B cell (primary cell): ENCODE measurements around the gene CHPF2. TPM values are rescaled to one million over a fixed set of nuclear protein-coding genes. Genes with fewer than 3 reads are reported as not detected.

Experiments used
- ATAC-seq: fragments of 200-7000 bp; cut with Tn5 transposase; one replicate; pipeline ENCODE4 v1.10.0; 2021; ENCODE audit warnings: low read depth, mild to moderate bottlenecking, moderate number of reproducible peaks, moderate library complexity
- CTCF ChIA-PET: fragments of 350-600 bp; sonication (Branson Sonifier 250); formaldehyde crosslinking; loops from one replicate; lab custom pipeline; 2021; ENCODE audit warnings: antibody characterized with exemption, inconsistent platforms; lab: Charles Lee
- POLR2A ChIA-PET: fragments of 350-600 bp; sonication (Branson Sonifier 250); formaldehyde crosslinking; loops from one replicate; lab custom pipeline; 2021; ENCODE audit warnings: antibody characterized with exemption; lab: Charles Lee
- DNase-seq: peaks from one replicate; pipeline ENCODE4 v3.0.0; 2013
- H2AFZ ChIP-seq: 2 replicates; pipeline ENCODE4 v1.6.1; 2012; ENCODE audit warnings: mild to moderate bottlenecking, low read depth, low read length; ENCODE audit not compliant: insufficient read depth, poor library complexity, severe bottlenecking
- H3K27ac ChIP-seq, 2 donors: 1 replicate in 1 of 2; 2 replicates in 1 of 2; pipeline ENCODE4 v1.5.1; 2012 to 2013; ENCODE audit warnings: low read length in 2 of 2, mild to moderate bottlenecking in 2 of 2, moderate library complexity in 1 of 2
- H3K27me3 ChIP-seq, 4 experiments: fragments of 200-600 bp in 1 of 4; sonication (generic) in 1 of 4; replicated peaks in 1 of 4; 1 replicate in 2 of 4; 2 replicates in 2 of 4; pipeline versions ENCODE4 v1.6.1 to v1.7.0; 2013 to 2016; ENCODE audit warnings: low read length in 3 of 4, mild to moderate bottlenecking in 2 of 4, mixed read lengths in 1 of 4, moderate library complexity in 1 of 4; ENCODE audit not compliant: insufficient read depth in 4 of 4, control insufficient read depth in 3 of 4; ENCODE audit errors: control extremely low read depth in 1 of 4
- H3K36me3 ChIP-seq, 2 experiments: replicated peaks in 1 of 2; 1 replicate in 1 of 2; 2 replicates in 1 of 2; pipeline versions ENCODE4 v1.6.1 to v1.7.1; 2013; ENCODE audit warnings: low read length in 1 of 2; ENCODE audit not compliant: insufficient read depth in 2 of 2, control insufficient read depth in 1 of 2; ENCODE audit errors: control extremely low read depth in 1 of 2, extremely low read depth in 1 of 2
- H3K4me1 ChIP-seq, 2 donors: fragments of 200-600 bp in 1 of 2; sonication (generic) in 1 of 2; 1 replicate in 1 of 2; 2 replicates in 1 of 2; pipeline versions ENCODE4 v1.5.1 to v1.6.1; 2013 to 2017; ENCODE audit warnings: low read length in 2 of 2; ENCODE audit not compliant: control insufficient read depth in 2 of 2, insufficient read depth in 2 of 2
- H3K4me2 ChIP-seq: replicated peaks from 2 replicates; pipeline ENCODE3; 2012; ENCODE audit warnings: mild to moderate bottlenecking, low read depth, low read length; ENCODE audit not compliant: poor library complexity, severe bottlenecking
- H3K4me3 ChIP-seq, 5 experiments: fragments of 200-600 bp in 1 of 5; sonication (generic) in 1 of 5; 1 replicate in 3 of 5; 2 replicates in 2 of 5; pipeline versions ENCODE4 v1.5.1 to v1.7.0; 2011 to 2016; ENCODE audit warnings: low read length in 4 of 5, mild to moderate bottlenecking in 4 of 5, low read depth in 2 of 5, control low read depth in 1 of 5, moderate library complexity in 1 of 5; ENCODE audit not compliant: insufficient read depth in 1 of 5; ENCODE audit errors: control extremely low read depth in 1 of 5, extremely low read depth in 1 of 5
- H3K79me2 ChIP-seq: fragments of 200-600 bp; sonication (generic); one replicate; pipeline ENCODE4 v1.6.0; 2016; ENCODE audit warnings: low read length; ENCODE audit not compliant: control insufficient read depth, insufficient read depth
- H3K9ac ChIP-seq: fragments of 200-600 bp; sonication (generic); 2 replicates; pipeline ENCODE4 v1.6.1; 2017; ENCODE audit warnings: mild to moderate bottlenecking, low read length, moderate library complexity
- H3K9me3 ChIP-seq, 3 donors: one replicate each; pipeline versions ENCODE4 v1.6.1 to v1.7.1; 2013; ENCODE audit warnings: low read length in 2 of 3; ENCODE audit not compliant: control insufficient read depth in 2 of 3, insufficient read depth in 1 of 3; ENCODE audit errors: control extremely low read depth in 1 of 3
- H4K20me1 ChIP-seq: 2 replicates; pipeline ENCODE4 v1.6.0; 2012; ENCODE audit warnings: mild to moderate bottlenecking, low read length; ENCODE audit not compliant: insufficient read depth, control insufficient read depth, poor library complexity, severe bottlenecking
- H3K27ac Mint-ChIP-seq: one replicate; pipeline ENCODE4 v1.8.0; 2021; ENCODE audit warnings: mixed read lengths
- H3K27me3 Mint-ChIP-seq: one replicate; pipeline ENCODE4 v1.8.0; 2021; ENCODE audit warnings: mixed read lengths
- H3K4me1 Mint-ChIP-seq: one replicate; pipeline ENCODE4 v1.8.0; 2021; ENCODE audit warnings: mixed read lengths
- H3K4me3 Mint-ChIP-seq: one replicate; pipeline ENCODE4 v1.8.0; 2021; ENCODE audit warnings: mixed read lengths
- H3K9me3 Mint-ChIP-seq: one replicate; pipeline ENCODE4 v1.8.0; 2022; ENCODE audit warnings: mixed read lengths; ENCODE audit not compliant: insufficient read depth
- EZH2 ChIP-seq: IDR thresholded peaks from 2 replicates; pipeline ENCODE4 v1.6.1; 2012; ENCODE audit warnings: borderline replicate concordance, low read depth, mild to moderate bottlenecking, moderate library complexity, low read length; ENCODE audit not compliant: insufficient read depth, poor library complexity, severe bottlenecking
- WGBS: methylation state at CpG from one replicate; pipeline ENCODE4 v1.1.5; 2013; ENCODE audit warnings: missing lambda C conversion rate; ENCODE audit not compliant: insufficient coverage; 5-methylcytosine and 5-hydroxymethylcytosine counted together
- intact Hi-C: fragments of 100-400 bp; cut with micrococcal nuclease; formaldehyde crosslinking; loops from one replicate; pipeline ENCODE4 v1.10.0; 2022
- polyA plus RNA-seq: library from polyadenylated mRNA; depleted of rRNA; stranded (reverse); fragments of >200 nt; gene quantifications from 2 replicates; pipeline ENCODE4 v1.2.3, GENCODE V29; 2012
- total RNA-seq, 2 donors: library from RNA; stranded (reverse); fragments of 120-200 nt in 1 of 2; gene quantifications; 1 replicate in 1 of 2; 2 replicates in 1 of 2; pipeline versions ENCODE4 v1.2.3 to v1.2.4, GENCODE V29; 2013 to 2022
- TF ChIP-seq, protein P1 (sequence below): fragments of 200-600 bp; IDR thresholded peaks from one replicate; pipeline ENCODE4 v1.8.0; 2022; ENCODE audit warnings: antibody characterized with exemption, mild to moderate bottlenecking

The CHPF2 gene
- total and polyA plus RNA-seq, 2 donors (not counting 1 experiment from before 2014, with no cell fraction given): 39.4 to 39.9 TPM

DNA sequence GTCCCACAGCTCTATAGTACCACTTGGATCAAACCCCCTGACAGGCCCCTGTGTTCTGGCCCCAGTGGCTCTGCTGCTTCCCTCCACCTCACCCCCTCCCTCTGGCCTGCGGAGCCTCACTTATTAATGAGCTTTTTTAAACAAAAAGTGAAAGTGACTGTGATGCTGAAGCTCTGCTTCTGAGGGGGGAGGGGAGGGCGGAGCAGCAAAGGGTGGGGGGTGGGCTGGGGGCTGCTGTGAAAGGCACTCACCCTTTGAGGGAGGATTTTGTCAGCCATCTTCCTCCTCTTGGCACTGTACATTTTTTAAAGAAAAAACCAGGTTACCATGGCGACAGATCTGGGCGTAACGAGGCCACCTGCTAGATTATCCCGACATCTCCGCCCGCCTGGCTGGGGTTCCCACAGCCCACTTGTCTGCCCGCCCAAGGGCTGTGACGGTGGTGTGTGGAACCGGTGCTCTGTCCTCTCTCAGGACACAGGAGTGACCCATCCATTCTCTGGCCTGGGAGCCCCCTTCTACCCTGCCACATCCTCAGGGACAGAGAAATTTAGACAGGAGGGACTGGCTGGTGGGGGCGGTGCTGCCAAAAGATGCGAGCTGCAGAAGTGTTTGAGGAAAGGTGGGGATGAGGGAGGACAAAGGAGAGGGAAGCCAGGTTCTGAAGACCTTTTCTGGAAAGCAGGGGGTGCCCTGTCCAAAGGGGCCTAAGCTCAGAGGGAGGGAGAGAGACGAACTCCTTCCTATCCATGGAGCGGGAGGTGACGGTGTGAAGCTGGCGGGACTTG, 11.3 kb downstream of the CHPF2 start:
- Histone ChIP-seq H3K9ac (peak overlapping the region; percentile 59), H4K20me1 (peaks cover 15% of the 10 kb centered on the region), H3K9me3 (peaks cover 0 to 19% (median 0%) of the 10 kb centered on the region in 3 donors), H3K27ac (no peak overlapping the region), H2AFZ (peak overlapping the region; percentile 64), H3K79me2 (no peaks in the 10 kb centered on the region), H3K27me3 (peaks cover 0 to 38% (median 17%) of the 10 kb centered on the region in 4 experiments), H3K4me1 (peaks cover 41 to 44% of the 10 kb centered on the region in 2 donors), H3K4me3 (peak overlapping the region in 4 of 5 experiments; percentile 13 to 69 (median 42)), H3K36me3 (peaks cover 0 to 3% of the 10 kb centered on the region in 2 experiments), H3K4me2 (peak overlapping the region; percentile 99)
- Mint-ChIP-seq H3K4me3 (peak overlapping the region; percentile 81), H3K27ac (peak overlapping the region; percentile 38), H3K4me1 (peaks cover 38% of the 10 kb centered on the region), H3K27me3 (peaks cover 7% of the 10 kb centered on the region), H3K9me3 (no peaks in the 10 kb centered on the region)
- CTCF ChIA-PET: interaction anchor here (0.8 to 4.2 kb wide), 11 partner anchors 9 to 125 kb away, joined by 3 to 34 read pairs (median 4); partner anchors contain the start of genes ABCF2 and CHPF2
- ATAC-seq (peak; percentile 18), DNase-seq (peak; percentile 75)
- WGBS: 15% methylated on average over 8 of the region's 17 CpGs
- intact Hi-C loops: loop anchor here (1.0 to 2.0 kb wide), 2 partner anchors 16 to 71 kb away; partner anchors contain the start of gene ABCF2
- POLR2A ChIA-PET: interaction anchor here (1.7 to 1.8 kb wide), 2 partner anchors 11 to 16 kb away, joined by 6 to 13 read pairs; partner anchors contain the start of genes ABCF2 and CHPF2
- no peak for TF ChIP-seq EZH2
- TF ChIP-seq, protein P1, sequence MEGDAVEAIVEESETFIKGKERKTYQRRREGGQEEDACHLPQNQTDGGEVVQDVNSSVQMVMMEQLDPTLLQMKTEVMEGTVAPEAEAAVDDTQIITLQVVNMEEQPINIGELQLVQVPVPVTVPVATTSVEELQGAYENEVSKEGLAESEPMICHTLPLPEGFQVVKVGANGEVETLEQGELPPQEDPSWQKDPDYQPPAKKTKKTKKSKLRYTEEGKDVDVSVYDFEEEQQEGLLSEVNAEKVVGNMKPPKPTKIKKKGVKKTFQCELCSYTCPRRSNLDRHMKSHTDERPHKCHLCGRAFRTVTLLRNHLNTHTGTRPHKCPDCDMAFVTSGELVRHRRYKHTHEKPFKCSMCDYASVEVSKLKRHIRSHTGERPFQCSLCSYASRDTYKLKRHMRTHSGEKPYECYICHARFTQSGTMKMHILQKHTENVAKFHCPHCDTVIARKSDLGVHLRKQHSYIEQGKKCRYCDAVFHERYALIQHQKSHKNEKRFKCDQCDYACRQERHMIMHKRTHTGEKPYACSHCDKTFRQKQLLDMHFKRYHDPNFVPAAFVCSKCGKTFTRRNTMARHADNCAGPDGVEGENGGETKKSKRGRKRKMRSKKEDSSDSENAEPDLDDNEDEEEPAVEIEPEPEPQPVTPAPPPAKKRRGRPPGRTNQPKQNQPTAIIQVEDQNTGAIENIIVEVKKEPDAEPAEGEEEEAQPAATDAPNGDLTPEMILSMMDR: no peak
